HG02571 (cell line): ENCODE data around the gene CCDC144A.
"Not testable (repeated sequence)": the region's sequence is repeated elsewhere in the genome, so short reads cannot be mapped to it uniquely, and the experiment has no call there.

Source experiments
- ATAC-seq: cut with Tn5 transposase; IDR thresholded peaks from one replicate; pipeline ENCODE4 v1.9.1; 2021; ENCODE audit warnings: mild to moderate bottlenecking, moderate library complexity; ENCODE audit not compliant: unreplicated experiment

The CCDC144A gene

DNA sequence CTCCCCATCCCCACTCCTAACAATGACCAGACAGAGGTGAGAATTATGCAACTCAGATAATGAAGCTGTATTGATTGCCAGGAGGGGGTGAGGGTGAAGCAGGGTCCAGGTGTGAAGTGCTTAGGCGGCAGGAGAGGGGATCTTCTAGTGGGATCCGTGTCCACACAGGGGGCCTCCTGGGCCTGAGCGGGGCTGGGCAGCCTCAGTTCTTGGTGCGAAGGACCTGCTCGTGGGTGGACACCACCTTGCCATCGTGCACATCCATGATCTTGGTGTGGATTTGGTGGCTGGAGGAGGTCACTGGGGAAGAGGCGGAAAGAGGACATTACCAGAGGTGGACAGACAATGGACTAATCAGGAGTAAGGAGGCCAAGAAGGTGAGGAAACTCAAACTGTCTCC lies 127.9 kb downstream of the CCDC144A start:
- ATAC-seq = not testable (repeated sequence)

DNA sequence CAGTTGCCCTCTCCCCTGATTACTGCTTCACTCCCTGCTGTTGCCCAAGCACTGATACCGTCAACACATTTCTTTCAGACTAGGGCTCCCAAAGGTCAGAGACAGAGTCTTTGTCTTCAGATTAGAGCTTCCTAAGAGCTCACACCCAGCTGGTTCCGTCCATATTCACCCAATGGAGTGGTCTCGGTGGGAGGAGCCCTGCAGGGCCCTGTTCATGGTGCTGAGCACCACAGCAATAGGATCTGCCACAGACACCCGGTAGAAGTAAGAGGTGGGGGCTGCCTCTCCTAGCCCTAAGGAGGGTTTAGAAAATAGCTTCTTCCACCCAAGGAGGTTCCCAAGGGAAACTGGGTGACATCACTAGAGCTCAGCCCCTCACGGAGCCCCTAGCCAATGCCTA lies 128.3 kb downstream of the CCDC144A start:
- no peak for ATAC-seq

DNA sequence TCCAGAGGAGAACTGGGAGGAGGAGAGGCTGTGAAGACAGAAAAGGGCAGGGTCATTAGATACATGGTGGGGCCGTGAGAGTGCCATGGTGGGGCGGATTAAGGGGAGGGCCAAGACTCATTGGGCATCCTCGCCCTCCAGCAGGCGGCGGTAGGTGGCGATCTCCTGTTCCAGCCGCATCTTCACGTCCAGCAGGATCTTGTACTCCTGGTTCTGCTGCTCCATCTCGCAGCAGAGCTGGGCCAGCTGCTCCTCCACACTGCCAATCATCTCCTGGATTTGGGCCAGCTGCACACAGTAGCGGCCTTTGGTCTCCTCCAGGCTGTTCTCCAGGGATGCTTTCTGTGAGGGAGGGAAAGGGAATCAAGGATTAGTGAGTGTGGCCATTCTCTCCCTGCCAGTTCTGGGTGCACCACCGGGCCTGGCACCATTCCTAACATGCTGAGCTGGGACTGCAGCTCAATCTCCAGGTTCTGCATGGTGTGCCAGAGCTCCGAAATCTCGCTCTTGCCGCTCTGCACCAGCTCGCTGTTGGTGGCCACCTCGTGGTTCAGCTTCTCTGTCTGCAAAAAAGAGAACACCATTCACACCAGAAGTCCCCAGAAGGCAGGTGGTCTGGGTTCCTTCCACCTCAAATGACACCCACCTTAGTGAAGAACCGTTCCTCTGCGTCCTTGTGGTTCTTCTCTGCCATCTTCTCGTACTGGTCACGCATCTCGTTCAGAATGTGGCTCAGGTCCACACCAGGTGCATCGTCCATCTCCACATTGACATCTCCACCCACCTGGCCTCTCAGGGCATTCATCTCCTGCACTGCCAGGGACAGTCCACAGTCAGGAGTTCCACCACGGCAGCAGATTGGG lies 129.0 kb downstream of the CCDC144A start:
- no peak for ATAC-seq

DNA sequence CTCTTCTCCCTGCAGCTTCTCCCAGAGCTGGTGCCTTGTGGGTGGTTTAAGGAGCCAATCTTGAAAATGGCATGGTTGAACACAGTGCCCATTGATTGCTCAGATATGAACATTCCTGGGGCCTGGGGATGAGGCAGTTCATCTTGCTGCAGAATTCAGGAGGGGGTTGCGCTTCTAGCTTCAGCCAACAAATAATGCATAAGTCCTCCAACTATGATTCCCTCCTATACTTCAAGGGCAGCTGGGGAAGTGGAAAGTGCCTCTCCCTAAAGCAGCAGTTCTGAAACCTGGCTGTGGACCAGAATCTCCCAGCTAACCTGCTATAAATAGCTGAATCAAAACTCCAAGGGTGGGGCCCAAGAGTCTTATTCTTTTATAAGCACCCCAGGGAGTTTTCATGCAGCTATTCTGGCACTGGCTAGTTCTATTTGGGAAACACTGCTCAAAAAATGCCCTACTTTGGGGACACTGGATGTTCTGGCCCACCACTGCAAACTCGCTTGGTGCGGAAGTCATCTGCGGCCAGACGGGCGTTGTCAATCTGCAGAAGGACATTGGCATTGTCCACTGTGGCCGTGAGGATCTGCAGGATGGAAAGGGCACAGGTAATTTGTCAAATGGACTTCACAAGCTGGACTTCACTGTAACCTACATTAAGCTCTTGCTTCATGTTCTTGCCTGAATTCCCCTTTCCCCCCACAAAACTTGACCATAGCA lies 130.3 kb downstream of the CCDC144A start:
- ATAC-seq = no peak

DNA sequence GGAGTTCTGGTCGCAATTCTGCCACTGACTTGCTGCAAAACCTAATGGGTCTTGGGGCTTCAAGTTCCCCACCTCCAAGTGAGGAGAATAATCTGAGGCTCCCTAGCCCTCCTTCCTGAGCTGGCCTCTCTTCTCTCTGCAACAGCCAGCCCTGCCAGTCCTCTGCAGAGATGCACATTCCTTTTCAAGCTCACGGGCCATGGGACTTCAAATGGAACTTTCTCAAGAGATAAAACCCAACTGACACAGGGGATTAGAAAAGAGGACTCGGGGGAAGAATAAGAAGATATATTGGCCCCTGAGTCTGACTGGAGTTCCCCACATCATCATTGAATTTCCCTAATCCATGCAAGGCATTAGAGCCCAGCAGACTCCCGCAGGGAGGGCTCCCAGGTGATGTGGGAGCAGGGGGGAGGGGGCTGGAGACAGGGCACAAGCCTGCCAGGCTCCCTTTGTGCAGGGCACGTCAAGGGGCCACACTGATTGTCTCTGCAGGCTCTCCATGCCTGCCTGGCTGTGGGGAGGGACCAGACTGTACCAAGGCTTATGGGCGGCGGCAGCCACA lies 131.0 kb downstream of the CCDC144A start:
- no peak for ATAC-seq

DNA sequence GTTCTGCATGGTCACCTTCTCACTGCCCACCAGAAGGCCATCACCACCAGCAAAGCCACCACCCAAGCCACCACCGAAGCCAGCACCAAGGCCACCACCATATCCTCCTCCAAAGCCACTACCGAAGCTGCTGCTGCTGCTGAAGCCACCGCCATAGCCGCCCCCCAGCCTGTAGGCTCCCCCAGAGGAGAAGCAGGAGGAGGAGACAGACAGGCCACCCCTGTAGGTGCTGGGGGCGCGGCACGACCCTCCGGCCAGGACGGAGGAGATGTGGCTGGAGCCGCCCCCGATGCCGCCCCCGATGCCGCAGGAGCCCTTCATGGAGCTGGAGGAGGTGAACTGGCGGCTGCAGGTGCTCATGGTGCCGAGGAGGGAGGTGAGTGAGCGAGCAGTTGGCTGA lies 132.1 kb downstream of the CCDC144A start:
- not testable (repeated sequence) for ATAC-seq

DNA sequence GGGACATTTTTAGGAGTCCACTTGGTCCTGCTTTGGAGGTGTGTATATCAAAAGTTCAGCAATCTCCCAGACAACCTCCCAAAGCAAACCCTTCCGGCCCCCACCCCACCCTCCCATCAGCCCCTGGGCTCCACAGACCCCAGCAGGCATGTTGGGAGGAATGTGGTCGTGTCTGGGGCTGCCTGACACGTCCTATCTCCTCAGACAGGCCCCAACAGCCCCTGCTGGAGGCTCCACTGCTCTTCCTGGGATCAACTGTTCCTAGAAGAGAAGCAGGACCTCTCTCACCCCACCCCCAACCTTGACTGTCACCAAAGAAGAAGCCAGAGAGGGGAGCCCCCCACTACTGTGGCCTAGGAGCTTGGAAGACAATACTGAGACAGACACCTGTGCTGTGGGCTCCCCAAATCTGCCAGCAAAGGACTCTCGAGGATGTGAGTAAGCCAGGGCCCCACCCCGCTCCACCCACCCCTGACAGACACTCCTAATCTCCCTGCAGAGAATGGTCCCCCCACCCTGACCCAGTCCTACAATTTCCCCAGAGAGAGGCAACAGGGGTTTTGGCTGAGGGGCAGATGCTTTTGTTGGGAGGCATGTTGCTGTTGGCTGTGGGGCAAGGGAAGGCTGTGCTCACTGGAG lies 133.8 kb downstream of the CCDC144A start:
- ATAC-seq = not testable (repeated sequence)
